HG03045 (cell line): ENCODE data around the gene MAST1.
A peak's percentile ranks its signal among the peaks of the same experiment; 100 is the strongest.
"Not testable (repeated sequence)": the region's sequence is repeated elsewhere in the genome, so short reads cannot be mapped to it uniquely, and the experiment has no call there.

Experiments used
- ATAC-seq: cut with Tn5 transposase; IDR thresholded peaks from one replicate; pipeline ENCODE4 v1.9.1; 2021; ENCODE audit warnings: mild to moderate bottlenecking, moderate library complexity; ENCODE audit not compliant: unreplicated experiment

MAST1 gene

DNA sequence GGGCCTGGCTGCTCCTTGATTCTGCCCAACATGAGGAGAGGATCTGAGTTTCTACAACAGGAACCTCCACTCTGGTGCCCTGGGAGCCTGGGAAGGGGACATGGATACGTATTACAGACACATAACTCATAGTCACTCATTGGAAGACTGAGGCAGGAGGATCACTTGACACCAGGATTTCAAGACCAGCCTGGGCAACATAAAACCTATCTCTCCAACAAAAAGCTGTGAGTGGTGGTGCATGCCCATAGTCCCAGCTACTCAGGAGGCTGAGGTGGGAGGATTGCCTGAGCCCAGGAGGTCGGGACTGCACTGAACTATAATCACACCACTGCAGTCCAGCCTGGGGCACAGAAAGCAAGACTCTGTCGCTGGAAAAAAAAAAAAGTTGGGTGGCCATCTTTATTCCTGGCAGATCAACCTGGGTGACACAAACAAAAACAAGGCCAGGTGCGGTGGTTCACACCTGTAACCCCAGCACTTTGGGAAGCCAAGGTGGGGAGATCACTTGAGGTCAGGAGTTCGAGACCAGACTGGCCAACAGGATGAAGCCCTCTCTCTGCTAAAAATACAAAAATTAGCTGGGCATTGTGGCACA is 49.8 kb downstream of the MAST1 start:
- ATAC-seq, result no peak

DNA sequence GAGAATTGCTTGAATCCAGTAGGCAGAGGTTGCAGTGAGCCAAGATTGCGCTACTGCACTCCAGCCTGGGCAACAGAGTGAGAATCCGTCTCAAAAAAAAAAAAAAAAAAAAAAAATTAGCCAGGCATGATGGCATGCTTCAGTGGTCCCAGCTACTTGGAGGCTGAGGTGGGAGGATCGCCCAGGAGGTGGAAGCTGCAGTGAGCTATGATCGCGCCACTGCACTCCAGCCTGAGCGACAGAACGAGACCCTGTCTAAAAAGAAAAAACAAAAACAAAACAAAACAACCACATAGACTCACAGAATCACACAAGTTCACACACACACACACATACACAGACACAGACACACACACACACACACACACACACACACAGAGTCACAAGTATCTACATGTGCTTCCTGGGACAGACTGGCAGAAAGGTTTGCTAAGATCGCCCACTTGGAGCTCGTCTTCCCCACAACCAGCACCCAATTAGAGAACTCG is 52.0 kb downstream of the MAST1 start:
- ATAC-seq, result not testable (repeated sequence)

DNA sequence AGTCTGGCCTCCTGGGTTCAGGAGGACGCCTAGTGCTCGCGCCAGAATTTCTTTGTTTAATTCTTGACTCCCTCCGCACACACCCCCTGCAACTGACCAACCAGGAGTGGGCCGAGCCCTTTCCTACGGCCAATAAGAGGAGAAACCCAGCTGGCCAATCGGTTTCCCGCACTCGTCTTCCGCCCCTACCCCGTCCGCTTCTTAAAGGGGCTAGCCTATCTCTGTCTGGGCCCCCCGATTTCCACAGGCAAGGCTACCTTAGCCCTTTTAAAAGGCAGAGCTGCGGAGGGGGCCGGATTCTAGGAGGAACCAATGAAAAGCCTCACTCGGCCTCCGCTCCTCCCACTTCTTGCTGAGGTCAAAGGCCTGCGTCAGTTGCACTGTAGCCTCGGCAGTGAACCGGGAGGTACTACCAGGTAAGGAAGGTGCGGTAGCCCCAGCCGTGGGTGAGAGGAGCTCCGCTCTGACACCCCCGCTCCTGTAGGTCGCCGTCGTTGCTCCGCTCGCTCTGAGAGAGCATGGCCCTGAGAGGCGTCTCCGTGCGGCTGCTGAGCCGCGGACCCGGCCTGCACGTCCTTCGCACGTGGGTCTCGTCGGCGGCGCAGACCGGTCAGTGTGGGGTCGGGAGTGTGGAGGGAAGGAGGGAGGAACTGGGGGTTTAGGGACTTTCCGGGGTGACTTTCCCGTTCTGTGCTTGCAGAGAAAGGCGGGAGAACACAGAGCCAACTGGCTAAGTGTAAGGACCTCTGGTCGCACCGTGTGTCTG is 52.7 kb downstream of the MAST1 start, which contains the start of gene GCDH:
Gene GCDH, plus strand, starts transcription at position 374 of the 766 bp plus-strand sequence. Its CDS starts 145 bp downstream, at position 519.
- peak; percentile 92 for ATAC-seq

DNA sequence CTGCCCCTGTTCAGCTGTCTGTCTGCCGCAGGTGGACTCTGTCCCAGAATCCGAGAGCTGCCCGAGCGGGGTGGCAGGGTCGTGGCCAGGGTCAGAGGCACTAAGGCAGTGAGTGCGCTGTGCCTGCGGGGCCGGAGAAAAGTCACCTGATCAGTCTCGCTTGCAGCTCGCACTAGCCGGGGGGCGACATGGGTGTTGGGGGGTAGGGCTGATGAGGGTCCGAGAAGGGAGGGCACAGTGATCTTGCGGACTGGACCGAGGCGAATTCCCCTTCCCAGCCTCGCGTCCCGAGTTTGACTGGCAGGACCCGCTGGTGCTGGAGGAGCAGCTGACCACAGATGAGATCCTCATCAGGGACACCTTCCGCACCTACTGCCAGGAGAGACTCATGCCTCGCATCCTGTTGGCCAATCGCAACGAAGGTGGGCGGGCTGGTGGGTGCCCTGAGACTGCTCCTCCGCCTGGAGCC is 53.3 kb downstream of the MAST1 start:
- no peak for ATAC-seq

DNA sequence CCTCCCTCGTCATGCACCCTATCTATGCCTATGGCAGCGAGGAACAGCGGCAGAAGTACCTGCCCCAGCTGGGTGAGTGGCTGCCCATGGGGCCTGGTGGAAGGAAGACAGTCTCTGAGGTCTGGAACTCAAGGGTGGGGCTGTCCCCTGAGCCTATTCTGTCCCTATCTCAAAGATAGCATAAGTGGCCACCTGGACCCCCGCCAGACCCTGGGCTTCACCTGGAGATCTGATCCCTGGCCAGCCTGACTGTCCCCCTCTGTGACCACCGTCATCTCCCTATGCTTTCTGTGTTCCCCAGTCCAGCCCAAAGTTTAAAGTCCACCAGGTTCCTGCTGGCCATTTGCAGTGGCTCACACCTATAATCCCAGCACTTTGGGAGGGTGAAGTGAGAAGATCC is 55.3 kb downstream of the MAST1 start:
- ATAC-seq, result no peak

DNA sequence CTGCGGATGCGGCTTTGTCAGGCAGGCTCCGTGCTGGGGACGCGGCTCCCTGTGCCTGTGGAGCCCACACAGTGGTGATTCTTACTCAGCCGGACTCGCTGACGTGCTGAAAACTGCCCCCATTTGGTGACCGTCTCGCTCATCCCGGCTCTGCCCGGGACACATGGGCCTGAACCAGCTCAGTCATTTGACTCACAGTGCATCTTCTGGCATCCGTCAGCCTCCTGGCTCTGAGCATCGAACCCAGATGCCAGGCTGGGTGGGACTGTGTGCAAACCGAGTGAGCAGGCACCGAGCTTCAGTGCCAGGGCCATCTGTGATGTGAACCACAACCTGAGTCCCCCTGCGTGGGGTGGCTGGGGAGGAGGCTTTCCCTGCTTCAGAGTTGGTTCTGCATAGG is 58.1 kb downstream of the MAST1 start:
- no peak for ATAC-seq

DNA sequence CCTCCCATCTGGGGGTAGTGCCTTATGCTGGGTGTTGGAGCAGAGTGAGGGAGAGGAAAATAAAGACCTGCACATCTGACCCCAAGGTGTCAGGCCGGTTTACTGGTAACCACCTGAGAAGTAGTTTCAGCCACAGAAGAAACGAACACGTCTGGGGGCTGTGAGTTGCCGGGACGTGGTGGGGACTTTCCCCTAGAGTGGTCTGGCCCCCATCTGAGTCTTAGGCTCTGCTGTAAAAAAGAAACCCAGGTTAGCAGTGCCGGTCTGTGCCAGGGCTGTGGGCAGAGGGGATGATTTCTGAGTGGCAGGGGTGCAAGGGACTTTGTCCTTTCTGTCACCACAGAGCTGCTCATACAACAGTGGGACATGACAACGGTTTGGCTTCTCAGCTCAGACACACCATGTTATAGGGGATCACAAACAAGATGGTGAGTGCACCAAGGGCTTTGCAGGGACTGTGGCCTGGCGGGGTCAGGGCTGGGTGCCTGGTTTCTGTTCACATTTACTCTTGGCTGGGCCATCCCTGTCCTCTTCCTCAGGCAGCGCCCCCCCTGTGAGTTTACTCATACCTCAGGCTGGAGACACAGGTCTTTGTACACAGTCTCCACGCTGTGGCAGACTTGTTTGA is 61.7 kb downstream of the MAST1 start:
- peak; percentile 79 for ATAC-seq

DNA sequence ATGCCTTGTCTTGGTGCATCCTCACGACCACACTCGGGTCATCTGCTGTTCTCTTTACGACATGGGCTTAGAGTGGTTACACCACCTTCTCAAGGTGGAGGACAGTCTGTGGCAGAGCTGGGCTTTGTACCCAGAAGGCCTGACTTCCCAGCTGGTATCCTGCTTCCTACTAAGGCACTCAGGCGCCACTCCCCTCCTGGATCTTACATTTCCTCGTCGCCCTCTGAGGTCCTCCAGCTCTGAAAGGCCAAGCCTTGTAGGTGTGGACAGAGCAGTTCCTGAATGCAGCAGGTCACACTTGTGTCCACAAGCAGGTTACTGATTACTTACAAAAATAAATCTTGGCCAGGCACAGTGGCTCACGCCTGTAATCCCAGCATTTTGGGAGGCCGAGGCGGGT is 68.9 kb downstream of the MAST1 start:
- ATAC-seq, result no peak

DNA sequence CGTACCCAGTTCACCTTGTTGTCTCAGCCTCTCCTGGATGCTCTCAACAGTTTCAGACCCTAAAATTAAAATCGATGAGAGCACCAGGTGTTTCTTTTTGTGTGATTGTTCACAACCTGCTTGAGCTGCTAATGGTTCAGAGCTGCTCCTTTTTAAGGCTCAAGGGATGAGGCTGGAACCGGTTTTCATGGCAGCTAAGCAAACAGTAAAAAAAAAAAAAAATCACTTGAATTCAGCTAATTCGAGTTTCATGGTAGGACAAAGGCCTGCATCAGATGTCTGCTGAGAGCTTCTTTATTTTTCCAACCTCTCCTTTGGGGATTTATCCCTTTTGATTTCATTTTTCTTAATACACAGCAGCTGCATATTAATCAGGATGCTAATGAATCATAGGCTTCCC is 74.3 kb downstream of the MAST1 start:
- no peak for ATAC-seq

DNA sequence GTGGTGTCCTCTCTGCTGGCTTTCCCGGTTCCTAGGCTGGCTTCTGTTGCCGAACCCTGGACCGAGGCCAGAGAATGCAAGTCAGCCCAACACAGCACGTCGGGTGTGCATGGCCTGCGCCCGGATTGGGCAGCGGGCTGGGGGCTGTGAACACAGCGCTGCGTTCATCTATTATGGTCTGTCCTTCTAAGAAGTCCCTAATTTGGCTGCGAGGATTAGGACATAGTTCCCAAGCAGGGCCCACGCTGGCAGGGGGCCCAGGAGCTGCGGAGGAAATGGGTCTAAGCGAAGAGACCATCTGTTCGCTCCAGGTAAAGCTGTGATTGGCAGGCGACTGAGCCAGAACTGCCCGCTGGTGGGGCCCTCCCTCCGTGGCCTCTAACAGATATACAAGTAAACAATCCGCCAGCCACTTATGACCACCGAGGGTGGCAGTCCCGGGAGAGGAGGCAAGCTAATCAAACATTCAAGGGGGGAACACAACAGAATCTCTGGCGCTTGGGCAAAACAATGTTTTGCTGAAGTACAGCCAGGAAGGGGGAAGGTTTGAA is 74.8 kb downstream of the MAST1 start:
- no peak for ATAC-seq

DNA sequence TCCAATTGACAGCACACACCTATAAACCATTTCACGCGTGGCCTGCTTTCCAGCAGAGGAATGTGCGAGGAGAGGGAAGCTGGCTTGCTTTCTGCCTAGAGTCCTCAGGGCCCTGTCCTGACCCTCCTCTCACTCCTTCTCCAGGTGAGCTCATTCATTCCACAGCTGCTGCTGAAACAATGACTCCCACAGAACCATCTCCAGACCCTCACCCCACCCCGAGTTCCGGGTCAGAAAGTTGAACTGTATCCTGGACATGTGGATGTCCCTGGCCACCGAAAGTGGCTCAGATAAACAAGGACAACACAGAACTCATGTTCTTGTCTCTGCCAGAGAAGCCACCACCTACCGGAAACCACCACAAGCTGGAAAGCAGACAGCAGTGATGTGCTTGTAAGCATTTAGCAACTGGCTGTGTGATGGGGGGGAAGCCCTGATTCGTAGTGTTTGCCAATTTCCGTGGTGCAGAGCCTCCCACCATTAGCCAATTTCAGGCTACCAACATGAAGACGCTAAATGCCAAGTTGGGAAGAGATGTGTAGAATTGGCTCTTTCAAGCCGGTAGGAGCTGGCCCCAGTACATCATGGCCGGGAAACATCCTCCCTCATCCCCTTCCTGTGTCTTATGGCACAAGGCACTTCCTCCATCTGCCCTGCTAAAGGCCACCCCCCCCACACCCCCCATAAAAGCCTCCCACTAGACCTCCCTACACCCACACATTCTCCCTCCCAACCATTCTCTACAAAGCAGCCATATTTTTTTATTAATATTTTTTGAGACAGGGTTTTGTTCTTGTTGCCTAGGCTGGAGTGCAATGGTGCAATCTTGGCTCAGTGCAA is 75.8 kb downstream of the MAST1 start:
- ATAC-seq, result no peak

DNA sequence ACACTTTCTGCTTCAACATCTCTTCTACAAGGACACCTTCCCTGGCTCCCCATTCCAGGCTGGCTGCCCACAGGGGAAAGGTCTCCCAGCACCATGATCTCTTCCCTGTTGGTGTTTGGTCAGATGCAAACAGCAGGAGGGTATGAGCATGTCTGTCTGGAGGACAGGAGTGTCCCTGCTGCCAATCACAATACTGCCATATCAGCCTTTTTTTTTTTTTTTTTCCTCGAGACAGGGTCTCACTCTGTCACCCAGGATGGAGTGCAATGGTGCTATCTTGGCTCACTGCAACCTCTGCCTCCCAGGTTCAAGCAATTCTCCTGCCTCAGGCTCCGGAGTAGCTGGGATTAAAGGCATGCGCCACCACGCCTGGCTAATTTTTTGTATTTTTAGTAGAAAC is 77.5 kb downstream of the MAST1 start:
- ATAC-seq, result not testable (repeated sequence)

DNA sequence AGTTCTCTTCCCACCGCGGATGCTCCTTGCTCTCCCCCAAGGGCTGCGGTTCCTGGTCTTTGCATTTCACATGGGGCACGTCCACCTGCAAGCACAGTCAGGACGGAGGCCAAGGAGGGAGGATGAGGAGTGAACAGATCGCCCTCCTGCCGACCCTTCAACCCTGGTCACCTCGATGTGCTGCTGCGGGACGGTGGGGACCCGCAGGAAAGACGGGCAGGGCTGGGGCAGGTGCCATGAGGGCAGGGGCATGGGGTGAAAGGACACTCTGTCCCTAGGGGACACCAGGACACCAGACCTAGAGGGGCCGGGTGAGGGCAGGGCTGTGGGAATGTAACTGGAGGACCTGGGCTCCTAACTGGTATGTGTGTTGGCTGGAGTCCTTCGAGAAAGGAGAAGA is 79.9 kb downstream of the MAST1 start:
- no peak for ATAC-seq

DNA sequence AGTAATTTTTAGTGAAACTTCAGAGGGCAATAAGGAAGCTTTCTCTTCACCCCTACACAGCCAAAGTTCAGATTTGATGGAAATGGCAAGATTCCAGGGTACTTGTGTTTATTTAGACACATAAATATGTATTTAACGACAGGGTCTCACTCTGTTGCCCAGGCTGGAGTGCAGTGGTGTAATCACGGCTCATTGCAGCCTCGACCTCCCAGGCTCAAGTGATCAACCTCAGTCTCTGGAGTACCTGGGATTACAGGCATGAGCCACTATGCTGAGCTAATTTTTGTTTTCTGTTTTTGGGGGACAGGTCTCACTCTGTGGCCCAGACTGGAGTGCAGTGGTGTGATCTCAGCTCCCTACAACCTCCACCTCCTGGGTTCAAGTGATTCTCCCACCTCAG is 82.7 kb downstream of the MAST1 start:
- ATAC-seq, result no peak

DNA sequence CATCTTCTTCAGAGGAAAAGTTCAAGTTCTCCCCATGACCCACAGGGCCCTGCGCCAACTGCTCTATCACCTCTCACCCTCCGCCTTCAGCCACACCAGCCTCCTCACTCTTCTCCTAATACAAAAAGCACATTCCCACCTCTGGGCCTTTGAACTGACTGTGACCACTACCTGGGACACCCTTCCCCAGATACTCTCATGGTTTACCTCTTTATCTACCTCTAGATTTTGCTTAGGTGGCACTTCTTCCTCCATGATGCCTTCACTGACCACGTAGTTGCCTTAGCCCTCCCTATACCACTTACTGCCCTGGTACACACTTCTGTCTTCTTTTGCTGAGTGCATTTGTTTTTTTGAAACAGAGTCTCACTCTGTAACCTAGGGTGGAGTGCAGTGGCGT is 84.6 kb downstream of the MAST1 start:
- ATAC-seq, result no peak
